GM10266 (cell line): ENCODE results near the gene OR4D2.

Experiments used
- DNase-seq: peaks from one replicate; pipeline ENCODE4 v3.0.0; 2012; ENCODE audit errors: extremely low spot score
- CTCF ChIP-seq: IDR thresholded peaks from 2 replicates; pipeline ENCODE4 v1.5.1; 2012; ENCODE audit warnings: mild to moderate bottlenecking, low read depth; ENCODE audit not compliant: control insufficient read depth, insufficient read depth; ENCODE audit errors: missing control alignments

The OR4D2 gene

GRCh38 chr17:58193641-58194255 is 27.0 kb downstream of the OR4D2 start:
- no peak for TF ChIP-seq CTCF
- no peak for DNase-seq

- TF ChIP-seq CTCF, result no peak
- DNase-seq, result no peak
Observed at GRCh38 chr17:58195518-58196123, 28.8 kb downstream of the OR4D2 start.

- DNase-seq, result no peak
- TF ChIP-seq CTCF, result no peak
Observed at GRCh38 chr17:58196610-58197009, 29.8 kb downstream of the OR4D2 start.

GRCh38 chr17:58200024-58200633 is 33.3 kb downstream of the OR4D2 start:
- DNase-seq, result peak; percentile 66
- TF ChIP-seq CTCF, result peak; percentile 73

- DNase-seq, result no peak
- no peak for TF ChIP-seq CTCF
Observed at GRCh38 chr17:58202859-58203258, 36.1 kb downstream of the OR4D2 start.

- no peak for DNase-seq
- TF ChIP-seq CTCF, result no peak
Observed at GRCh38 chr17:58204796-58205195, 38.0 kb downstream of the OR4D2 start.

GRCh38 chr17:58205936-58206335 is 39.2 kb downstream of the OR4D2 start:
- no peak for DNase-seq
- no peak for TF ChIP-seq CTCF
